NCI-H82 treated with DMSO at 0.1 percent for 48 hours (cell line): ENCODE measurements around the gene NUS1.
"Not testable (repeated sequence)": the region's sequence is repeated elsewhere in the genome, so short reads cannot be mapped to it uniquely, and the experiment has no call there.

Experiments
- DNase-seq: peaks from one replicate; lab custom pipeline; 2025; ENCODE audit not compliant: unreplicated experiment; lab: John Stamatoyannopoulos, UW

Gene NUS1

DNA sequence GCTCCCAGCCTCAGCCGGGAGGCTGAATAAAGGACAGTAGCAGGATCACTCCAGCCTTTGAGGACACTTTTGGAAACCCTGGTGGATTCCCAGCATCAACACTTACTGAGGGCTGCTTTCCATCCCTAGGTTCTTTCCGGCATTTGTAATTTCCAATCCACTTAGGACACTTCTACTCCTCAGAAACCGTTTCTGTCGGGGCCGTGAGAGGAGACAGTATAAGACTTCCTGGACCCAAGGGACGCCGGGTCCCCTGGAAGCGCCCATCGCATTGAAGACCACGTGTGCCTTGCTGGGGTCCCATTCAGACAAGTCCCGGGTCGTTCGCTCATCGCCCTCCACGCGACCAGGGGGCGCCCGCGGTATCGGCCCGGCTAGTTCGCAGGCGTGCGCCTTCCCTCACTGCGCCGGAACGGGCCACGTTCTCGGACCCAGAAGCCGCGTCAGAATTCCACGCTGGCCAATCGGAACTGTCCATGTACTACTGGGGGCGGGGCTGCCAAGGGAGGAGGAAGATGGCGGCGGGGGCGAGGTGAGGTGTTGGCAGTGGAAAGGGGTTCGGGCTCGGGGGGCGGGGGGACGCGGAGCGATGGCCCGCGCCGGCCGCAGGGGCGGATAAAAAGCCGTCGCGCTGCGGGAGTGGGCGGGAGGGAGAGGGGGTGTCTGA, at the start of gene NUS1:
NUS1 (plus strand) TSS at position 479 of the 667 bp plus-strand sequence. CDS start 202 bp downstream, outside the sequence.
- peak; percentile 94 for DNase-seq

- no peak for DNase-seq
These were observed 47.7 kb upstream of the NUS1 start for GRCh38 chr6:117627533-117627932.

DNA sequence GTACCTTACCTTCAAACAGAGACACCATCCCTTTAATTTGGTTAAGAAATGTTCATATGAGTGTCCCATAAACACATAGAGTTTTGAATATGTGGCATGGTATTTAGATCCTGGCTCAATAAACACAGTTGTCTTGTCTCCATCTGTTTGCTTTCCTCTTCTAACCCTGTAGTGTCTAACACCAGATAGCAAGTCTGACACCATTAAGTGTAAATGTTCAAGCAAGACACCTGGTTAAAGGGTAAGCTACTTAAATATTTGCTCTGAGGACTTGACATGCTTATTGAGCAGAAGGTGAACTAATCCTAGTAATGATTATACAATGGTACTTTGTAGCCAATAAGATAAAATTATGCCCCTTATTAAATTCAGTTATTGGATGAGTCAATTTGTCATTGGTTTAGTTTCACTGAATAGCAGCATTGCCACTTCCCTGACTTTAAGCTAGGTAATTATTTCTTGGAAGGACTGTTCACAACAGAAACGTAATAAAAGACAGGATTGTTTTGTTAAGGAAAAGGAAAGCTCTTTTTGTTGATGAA, 46.1 kb upstream of the NUS1 start:
- DNase-seq: peak; percentile 24

GRCh38 chr6:117637770-117638169, 37.5 kb upstream of the NUS1 start:
- no peak for DNase-seq

GRCh38 chr6:117642976-117643375, 32.3 kb upstream of the NUS1 start:
- no peak for DNase-seq

GRCh38 chr6:117651984-117652383, 23.3 kb upstream of the NUS1 start:
- not testable (repeated sequence) for DNase-seq

GRCh38 chr6:117653949-117654348, 21.3 kb upstream of the NUS1 start:
- no peak for DNase-seq

GRCh38 chr6:117655380-117655779, 19.9 kb upstream of the NUS1 start:
- no peak for DNase-seq

DNA sequence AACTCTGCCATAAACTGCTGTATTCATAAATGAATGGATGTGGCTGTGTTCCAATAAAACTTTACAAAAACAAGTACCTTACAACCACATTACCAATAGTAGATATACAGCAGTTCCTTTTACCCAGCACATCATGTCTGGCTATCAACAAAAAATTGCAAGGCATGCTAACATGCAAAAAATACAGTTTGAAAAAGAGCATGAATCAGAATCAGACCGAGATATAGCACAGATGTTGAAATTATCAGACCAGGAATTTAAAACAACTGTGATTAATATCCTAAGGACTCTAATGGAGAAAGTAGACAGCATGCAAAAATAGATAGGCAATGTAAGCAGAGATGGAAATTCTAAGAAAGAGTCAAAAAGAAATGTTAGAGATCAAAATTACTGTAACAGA, 8.4 kb upstream of the NUS1 start:
- no peak for DNase-seq

- DNase-seq: no peak
These were observed 6.5 kb upstream of the NUS1 start for GRCh38 chr6:117668736-117669135.

- DNase-seq: no peak
These were observed 766 bp upstream of the NUS1 start for GRCh38 chr6:117674503-117674902.

DNA sequence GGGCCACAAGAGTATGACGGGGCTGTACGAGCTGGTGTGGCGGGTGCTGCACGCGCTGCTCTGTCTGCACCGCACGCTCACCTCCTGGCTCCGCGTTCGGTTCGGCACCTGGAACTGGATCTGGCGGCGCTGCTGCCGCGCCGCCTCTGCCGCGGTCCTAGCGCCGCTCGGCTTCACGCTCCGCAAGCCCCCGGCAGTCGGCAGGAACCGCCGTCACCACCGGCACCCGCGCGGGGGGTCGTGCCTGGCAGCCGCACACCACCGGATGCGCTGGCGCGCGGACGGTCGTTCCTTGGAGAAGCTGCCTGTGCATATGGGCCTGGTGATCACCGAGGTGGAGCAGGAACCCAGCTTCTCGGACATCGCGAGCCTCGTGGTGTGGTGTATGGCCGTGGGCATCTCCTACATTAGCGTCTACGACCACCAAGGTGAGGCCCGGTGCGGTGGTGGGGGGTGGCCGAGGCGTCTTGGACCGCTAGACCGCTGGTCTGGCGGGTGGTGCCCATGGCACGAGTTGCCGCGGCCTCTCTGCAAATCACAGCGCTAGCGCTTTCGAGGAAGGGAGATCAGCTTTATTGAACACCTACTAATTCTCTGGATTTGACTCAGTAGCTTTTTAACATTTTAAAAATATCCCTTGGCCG, 511 bp downstream of the NUS1 start:
- DNase-seq: not testable (repeated sequence)

- no peak for DNase-seq
These were observed 1.4 kb downstream of the NUS1 start for GRCh38 chr6:117676577-117677218.

DNA sequence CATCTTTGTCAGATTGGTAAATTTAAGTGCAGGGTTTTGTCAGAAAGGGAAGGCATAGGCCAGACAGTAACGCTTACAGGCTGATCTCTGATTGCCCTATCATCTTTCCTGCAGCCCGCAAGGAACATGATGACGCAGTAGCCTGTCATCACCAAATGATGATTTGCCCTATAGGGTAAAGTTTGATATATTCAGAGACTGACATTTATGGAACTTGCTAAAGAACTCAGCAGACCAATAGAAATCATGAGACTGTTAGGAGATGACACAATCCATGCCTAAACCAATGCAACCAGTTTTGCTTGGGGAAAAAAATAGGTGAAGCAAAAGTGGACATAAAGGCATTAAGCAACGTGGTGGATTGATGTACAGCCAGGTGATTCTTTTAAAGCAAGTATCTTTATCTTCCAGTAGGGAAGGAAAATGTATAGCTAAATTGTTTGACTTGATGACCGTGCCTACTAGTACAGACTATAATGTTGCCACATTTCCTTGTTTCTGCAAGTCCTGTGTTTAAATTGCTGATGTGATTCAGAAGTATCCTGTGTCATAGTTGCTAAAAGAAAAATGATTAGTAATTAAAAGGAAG, 2.4 kb downstream of the NUS1 start:
- no peak for DNase-seq

DNA sequence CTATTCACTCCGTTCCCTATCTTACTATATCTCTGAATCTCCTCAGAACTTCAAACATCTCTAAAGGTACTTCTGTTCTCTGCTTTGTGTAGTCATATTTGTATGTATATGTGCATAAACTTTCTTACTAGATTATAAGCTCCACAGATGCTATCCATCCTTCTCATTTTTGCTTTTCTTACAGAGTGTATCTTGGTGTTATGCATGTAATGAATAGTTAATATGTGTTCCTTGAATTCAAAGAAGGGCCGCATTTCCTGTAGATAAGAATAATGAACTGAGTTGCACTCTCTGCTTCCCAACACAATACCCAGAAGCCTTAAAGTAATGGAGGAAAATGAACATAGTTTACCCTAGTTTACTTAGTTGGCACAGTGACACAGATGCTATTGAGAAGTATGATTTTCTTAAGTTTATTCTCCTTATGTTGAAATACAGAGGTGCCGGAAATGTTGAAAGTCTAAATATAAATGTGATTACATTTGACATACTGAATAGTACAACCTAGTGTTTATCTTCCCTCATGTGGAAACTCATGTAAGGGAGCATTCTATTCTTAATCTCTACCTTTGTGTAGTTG, 6.0 kb downstream of the NUS1 start:
- no peak for DNase-seq

GRCh38 chr6:117684749-117685148, 9.5 kb downstream of the NUS1 start:
- DNase-seq: no peak

DNA sequence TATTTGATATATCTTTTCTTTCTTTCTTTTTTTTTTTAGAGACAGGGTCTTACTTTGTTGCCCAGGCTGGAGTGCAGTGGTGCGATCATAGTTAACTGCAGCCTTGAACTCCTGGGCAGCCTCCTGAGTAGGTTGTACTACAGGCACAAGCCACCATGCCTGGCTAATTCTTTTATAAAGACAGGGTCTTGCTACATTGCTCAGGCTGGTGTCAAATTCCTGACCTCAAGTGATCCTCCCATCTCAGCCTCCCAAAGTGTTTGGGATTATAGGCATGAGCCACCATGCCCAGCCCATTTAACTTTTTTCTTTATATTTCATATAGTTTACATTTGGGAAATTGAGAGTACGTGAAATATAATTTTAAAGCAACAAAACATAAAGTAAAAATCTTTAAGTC, 10.1 kb downstream of the NUS1 start:
- no peak for DNase-seq

DNA sequence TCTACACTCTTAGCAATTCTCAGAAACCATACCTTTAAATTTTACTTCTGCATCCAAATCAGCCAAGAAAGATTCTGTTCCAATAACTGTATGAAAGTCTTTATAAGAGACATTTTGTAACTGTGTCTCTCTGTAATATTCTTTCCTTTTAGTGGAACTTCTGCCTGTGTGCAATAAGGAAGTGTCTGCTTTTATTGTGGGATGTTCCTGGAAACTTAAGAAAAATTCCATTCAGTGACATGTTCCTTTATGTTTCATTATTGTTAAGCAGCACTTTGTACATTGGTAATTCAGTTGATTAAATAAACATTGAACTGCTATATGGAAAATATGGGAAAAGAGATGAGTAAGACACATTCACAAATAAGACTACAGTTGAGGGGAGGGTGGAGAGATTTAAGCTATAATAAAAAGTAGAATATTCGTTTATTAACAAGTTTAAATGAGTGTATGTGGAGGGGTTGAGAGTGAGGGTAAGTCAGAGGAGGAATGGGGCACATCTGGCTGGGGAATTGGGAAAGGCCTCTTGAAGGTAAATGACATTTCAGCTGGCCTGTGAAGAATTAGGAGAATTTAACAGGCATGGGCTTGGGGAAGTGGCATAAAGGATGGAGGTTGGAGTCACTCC, 11.9 kb downstream of the NUS1 start:
- DNase-seq: no peak

DNA sequence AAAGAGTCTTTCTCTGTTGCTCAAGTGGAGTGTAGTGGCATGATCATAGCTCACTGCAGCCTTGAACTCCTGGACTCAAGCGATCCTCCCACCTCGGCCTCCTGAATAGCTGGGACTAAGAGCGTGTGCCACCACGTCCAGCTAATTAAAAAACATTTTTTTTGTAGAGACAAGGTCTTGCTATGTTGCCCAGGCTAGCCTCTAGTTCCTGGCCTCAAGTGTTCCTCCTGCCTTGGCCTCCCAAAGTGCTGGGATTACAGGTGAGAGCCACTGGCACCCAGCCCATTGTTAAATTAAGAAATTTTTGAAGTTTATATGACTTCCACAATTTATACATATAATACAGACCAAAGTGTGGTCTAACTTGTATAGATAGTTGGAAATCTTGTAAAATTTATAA, 14.3 kb downstream of the NUS1 start:
- DNase-seq: not testable (repeated sequence)

DNA sequence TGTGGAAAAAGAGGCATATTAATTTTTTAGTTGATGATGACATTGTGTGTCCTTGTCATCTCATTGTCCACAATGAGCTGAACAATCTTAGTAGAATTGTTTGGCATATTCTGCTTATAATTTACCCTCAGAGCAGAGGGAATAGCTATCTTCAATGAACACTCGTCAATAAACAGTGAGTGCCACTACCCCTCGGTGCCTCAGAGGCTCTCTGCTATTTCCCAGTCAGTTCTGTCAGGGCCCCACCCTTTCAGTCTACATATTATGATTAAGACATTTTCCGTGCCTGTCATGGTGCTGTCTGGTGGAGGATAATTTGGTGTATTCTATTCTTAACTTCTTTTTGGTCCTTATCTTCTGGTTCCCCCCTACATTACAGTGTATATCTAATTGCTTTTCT, 31.2 kb downstream of the NUS1 start:
- DNase-seq: no peak
